HG03045 (cell line): Measurements from ENCODE around the gene EPHX1.
"Not testable (repeated sequence)": the region's sequence is repeated elsewhere in the genome, so short reads cannot be mapped to it uniquely, and the experiment has no call there.

ENCODE experiments used
- ATAC-seq: cut with Tn5 transposase; IDR thresholded peaks from one replicate; pipeline ENCODE4 v1.9.1; 2021; ENCODE audit warnings: mild to moderate bottlenecking, moderate library complexity; ENCODE audit not compliant: unreplicated experiment

Gene EPHX1

DNA sequence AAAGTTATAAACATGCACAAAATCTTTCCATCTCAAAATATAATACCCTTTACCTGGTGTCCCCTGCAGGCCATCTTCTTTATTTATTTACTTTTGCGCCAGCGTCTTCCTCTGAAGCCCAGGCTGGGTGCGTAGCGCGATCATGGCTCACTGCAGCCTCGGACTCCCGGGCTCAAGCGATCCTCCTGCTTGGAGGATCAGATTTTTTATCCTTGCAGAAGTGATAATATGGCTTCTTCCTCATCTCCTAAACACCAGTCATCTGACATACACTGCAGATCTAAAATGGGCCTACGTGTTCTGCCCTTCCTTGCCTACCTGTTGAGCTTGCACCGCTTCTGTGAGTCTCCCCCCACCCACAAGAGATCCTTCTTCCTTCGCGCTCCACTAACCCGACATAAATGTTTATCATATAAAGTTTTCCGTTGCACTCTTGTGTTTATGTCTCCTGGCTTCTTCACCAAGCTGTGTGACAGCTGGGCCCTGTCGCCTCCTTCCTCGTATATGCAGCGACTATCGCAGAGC is 32.8 kb upstream of the EPHX1 start:
- ATAC-seq, result peak; percentile 7

- peak; percentile 100 for ATAC-seq
These were observed 32.2 kb upstream of the EPHX1 start, which contains the start of gene SRP9 for GRCh38 chr1:225777583-225778336. Gene SRP9 (plus strand): TSS chr1:225777826. CDS start chr1:225777941, 115 bp downstream.

- ATAC-seq, result no peak
These were observed 31.6 kb upstream of the EPHX1 start for GRCh38 chr1:225778337-225778669.

DNA sequence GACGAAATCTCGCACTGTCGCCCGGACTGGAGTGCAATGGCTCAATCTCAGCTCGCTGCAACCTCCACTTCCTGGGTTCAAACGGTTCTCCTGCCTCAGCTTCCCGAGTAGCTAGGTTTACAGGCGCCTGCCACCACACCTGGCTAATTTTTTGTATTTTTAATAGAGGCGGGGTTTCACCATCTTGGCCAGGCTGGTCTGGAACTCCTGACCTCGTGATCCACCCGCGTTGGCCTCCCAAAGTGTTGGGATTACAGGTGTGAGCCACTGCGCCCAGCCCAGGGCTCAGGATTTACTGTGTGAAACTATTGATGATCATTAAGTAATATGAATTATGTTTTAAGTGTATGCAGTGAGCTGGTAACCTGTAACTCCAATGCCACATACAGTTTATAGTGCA is 30.8 kb upstream of the EPHX1 start:
- ATAC-seq, result not testable (repeated sequence)

DNA sequence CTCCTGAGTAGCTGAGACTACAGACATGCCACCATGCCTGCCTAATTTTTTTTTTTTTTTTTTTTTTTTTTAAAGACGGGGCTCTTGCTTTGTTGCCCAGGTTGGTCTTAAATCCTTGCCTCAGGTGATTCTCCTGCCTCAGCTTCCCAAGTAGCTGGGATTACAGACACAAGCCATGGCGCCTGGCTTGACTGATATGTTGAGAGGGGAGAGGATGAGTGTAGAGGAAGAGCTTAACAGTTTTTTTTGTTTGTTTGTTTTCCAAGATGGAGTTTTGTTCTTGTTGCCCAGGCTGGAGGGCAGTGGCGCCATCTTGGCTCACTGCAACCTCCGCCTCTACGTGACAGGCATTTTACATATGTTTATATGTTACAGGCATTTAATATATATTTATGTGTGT is 29.8 kb upstream of the EPHX1 start:
- no peak for ATAC-seq

DNA sequence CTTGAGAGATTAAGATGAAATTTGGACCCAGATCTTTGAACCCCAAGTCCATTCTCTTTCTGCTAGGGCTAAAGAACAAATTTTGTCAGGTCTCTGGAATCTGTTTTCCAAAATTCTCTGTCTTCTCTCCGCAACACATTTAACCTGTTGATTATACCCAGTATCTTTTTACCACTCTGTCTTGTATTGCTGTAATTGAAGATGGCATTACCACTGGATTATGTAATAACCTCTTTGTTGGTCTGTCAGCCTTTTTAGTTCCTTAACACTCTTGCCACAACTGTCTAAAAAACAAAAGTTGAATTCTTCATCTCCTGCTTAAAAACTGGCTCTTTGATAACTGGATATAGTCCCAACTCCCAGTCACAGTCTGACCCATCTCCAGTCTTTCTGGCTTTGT is 29.3 kb upstream of the EPHX1 start:
- no peak for ATAC-seq

GRCh38 chr1:225789142-225789541 is 20.8 kb upstream of the EPHX1 start:
- not testable (repeated sequence) for ATAC-seq

GRCh38 chr1:225794954-225795353 is 15.0 kb upstream of the EPHX1 start:
- ATAC-seq, result no peak

GRCh38 chr1:225796097-225796496 is 13.8 kb upstream of the EPHX1 start:
- not testable (repeated sequence) for ATAC-seq

DNA sequence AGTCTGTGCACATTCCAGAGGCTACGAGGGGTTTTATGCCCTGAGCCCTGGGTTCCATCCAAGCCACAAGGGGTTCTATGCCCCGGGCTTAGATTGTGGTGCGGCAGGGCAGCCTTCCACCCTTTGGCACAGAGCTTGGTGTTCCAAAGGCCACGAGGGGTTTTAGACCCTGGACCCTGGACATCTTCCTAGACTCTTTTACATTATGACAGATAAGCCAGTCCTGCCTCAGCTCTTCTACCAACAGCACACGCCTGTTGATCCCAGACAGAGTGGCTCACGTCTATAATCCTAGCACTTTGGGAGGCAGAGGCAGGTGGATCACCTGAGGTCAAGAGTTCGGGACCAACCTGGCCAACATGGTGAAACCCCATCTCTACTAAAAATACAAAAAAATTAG is 8.8 kb upstream of the EPHX1 start:
- ATAC-seq, result not testable (repeated sequence)

- no peak for ATAC-seq
These were observed 3.7 kb upstream of the EPHX1 start for GRCh38 chr1:225806249-225806648.

DNA sequence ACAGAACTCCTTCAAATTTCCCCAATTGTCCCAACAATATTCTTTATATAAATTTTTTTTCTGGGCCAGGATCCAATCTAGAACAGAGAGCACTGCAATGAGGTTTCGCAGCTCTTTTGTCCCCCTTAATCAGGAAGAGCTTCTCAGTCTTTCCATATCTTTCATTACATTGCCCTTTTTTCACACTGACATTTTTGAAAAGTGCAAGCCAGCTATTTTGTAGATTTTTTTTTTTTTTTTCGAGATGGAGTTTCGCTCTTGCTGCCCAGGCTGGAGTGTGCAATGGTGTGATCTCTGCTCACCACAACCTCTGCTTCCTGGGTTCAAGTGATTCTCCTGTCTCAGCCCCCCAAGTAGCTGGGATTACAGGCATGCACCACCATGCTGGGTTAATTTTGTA is 3.2 kb upstream of the EPHX1 start:
- ATAC-seq, result not testable (repeated sequence)

DNA sequence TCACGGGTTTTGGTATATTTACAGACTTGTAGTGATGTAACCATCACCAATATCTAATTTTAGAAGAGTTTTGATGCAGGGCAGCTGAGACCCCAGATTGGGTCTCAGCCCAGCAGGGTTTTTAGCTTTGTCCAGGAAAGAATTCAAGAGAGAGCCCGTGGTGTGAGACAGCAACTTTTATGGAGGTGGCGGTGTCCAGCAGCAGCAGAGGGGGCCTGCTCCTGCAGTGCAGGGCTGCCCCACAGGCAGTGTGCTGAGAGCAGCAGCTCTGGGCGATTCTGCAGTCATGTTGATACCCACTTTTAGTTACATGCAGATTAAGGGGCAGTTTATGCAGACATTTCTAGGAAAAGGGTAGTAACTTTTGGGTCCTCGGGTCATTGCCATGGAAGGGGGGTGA is 1.8 kb upstream of the EPHX1 start:
- no peak for ATAC-seq

DNA sequence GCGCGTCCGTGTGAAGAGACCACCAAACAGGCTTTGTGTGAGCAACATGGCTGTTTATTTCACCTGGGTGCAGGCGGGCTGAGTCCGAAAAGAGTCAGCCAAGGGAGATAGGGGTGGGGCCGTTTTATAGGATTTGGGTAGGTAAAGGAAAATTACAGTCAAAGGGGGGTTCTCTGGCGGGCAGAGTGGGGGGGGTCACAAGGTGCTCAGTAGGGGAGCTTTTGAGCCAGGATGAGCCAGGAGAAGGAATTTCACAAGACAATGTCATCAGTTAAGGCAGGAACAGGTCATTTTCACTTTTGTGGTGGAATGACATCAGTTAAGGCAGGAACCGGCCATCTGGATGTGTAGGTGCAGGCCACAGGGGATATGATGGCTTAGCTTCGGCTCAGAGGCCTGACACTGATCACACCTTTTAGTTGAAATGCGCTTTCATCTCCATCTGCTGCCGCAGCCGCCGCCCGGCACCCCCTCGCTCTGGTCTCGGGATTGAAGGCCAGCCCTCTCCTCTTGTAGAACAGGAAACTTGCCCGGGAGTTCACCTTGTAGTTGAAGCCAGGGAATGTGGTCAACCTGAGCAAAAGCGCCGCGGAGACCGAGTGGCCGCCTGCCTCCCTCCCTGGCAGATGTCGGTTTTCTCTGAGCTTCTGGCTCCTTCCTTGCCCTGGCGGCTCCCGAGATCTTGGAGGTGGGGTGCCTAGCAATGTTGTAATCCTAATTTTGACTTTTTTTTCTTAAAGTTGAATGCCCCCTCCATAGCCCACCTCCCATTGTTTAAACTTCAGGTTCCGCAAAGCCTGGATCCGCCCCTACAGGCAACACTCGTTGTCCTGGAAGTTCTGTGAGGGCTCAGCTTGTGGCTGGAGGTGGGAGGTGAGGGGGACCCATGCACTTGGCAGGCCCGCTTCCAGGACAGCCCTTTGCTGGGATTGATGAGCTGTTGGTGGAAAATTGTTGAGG is 935 bp downstream of the EPHX1 start:
- ATAC-seq, result not testable (repeated sequence)

DNA sequence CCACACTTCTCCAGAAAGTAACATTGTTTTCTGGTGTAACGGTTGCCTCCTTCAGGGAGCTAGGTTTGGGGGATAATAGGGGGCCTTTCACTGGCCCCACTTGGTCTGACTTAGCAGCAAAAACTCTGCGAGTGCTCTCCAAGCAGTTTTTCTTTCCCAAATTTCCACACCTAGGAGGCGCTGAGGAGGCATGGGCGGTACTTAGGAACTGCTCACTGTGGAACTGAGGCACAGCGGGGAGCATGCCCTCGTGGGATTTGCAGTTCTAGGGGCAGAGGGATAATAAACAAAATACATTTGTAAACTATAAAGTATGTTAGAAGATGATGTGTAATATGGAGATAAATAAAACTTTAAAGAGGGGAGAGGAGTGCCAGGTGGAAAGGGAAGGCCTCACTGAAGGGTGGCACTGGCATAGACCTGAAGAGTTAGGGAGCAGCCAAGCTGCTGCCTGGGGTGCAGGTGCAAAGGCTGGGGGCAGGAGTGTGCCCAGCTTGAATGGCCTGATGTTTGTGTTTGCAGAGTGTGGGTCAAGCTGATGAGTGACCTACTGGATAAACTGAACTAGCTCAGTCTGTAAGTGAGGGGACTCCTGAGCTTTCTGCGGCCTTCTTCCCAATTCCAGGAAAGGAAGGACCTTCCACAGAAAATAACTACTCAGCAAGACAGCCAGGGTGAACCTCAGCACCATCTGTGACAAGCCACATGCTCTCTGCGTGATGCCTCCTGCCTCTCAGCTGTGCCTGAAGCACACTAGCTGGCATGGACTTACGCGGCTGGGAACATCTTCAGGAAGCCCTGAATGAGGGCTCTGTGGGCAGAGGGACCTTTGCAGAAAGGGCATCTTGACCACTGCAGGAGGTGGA is 1.9 kb downstream of the EPHX1 start:
- ATAC-seq, result no peak

DNA sequence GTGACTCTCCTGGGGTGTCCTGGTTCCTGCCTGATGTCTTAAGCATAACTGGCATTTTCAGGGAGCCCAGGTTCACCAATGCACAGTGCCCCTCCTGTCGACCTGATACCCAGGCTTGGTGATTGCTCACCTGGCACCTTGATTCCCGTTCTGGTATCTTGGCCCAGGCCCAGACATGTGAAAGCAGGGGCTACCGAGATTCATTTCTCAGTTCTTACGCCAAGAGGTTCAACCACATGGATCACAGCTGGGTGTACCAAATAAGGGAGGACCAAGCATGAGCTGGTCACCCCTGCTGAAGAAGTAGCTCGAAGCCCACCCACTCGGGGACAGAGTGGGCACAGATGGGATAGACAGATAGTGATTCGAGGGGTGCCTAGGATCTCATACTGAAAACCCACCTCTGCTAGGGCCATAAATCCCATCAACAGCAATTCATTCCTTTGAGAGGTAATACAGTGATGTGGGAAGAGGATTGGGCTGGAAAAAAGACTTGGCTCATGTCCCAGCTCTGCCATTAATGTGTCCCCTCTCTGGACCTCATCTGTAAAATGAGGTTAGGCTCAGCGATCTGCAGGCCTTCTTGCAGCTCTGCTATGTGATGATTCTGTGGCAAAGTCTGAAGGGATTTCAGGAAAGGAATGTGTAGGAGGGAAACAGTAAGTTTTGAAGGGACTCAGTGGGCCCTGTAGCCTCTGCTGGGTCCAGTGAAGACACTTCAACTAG is 2.7 kb downstream of the EPHX1 start:
- no peak for ATAC-seq

DNA sequence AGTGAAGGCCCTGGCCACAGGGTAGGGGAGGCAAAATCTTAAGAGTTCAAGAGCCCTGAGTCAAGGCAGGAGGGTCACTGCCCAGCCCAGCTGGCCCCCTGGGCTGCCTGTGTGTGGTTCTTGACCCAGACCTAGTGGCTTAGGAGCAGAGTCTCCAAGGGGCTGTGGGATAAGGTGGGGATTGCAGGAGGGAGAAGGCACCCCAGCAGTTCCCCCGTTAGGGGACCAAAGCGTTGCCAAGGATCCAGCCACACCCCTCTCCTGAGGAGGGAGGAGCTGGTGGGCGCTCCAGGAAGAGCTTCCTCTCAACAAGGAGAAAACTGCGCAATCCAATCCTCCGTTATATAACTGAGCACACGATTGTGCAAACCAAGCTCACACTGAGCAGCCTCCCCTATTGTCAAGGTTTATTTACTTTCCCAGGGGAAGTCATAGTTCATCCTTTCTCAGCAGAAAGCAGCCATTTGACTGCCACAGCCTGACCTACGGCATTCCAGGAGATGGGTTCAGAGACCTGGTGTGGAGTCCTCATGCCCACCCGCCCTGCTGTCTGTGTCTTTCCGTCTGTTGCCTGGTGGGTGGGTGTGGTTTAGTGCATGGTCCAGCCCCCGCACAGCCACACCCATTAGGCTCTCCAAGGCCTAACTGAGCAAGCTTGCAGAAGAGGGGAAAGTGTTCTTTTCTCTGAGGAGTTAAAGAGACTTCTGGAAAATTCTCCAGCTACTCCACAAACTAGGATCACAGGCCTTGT is 3.5 kb downstream of the EPHX1 start:
- no peak for ATAC-seq

- no peak for ATAC-seq
These were observed 4.5 kb downstream of the EPHX1 start for GRCh38 chr1:225814381-225814780.

DNA sequence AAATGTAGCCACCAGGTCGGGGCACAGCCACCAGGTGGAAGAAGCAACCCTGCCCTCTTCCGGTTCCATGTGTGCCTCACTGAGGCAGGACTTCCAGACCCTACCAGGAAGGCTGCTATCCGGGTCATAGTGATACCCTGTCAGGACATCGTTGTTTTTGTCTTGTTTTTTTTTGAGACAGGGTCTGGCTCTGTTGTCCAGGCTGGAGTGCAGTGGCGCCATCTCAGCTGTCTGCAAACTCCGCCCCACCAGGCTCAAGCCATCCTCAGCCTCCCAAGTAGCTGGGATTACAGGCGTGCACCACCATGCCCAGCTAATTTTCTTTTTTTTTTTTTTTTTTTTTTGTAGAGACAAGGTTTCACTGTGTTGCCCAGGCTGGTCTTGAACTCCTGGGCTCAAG is 5.2 kb downstream of the EPHX1 start:
- ATAC-seq, result not testable (repeated sequence)
